ENCODE data around the gene SVEP1.
"Not testable (repeated sequence)": the region's sequence is repeated elsewhere in the genome, so short reads cannot be mapped to it uniquely, and the experiment has no call there.

DNA sequence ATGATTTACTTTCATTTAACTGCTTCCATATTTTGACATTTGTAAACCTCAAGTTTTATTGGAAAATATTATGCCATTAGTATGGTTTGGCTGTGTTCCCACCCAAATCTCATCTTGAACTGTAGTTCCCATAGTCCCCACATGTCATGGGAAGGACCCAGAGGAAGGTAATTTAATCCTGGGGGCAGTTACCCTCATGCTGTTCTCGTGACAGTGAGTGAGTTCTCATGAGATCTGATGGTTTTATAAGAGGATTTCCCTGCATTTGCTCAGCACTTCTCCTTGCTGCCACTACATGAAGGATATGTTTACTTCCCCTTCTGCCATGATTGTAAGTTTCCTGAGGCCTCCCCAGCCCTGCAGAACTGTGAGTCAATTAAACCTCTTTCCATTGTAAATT is 48.3 kb downstream of the SVEP1 start:
- TF ChIP-seq, protein P1, sequence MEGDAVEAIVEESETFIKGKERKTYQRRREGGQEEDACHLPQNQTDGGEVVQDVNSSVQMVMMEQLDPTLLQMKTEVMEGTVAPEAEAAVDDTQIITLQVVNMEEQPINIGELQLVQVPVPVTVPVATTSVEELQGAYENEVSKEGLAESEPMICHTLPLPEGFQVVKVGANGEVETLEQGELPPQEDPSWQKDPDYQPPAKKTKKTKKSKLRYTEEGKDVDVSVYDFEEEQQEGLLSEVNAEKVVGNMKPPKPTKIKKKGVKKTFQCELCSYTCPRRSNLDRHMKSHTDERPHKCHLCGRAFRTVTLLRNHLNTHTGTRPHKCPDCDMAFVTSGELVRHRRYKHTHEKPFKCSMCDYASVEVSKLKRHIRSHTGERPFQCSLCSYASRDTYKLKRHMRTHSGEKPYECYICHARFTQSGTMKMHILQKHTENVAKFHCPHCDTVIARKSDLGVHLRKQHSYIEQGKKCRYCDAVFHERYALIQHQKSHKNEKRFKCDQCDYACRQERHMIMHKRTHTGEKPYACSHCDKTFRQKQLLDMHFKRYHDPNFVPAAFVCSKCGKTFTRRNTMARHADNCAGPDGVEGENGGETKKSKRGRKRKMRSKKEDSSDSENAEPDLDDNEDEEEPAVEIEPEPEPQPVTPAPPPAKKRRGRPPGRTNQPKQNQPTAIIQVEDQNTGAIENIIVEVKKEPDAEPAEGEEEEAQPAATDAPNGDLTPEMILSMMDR (IDR thresholded peaks at IDR 0.05; ENCODE audit: low read depth, low read length, poor library complexity, severe bottlenecking): not testable (repeated sequence)
- not testable (repeated sequence) for TF ChIP-seq EZH2phosphoT487 (IDR thresholded peaks at IDR 0.05; ENCODE audit: borderline replicate concordance, low read length)

Measured in DOHH2 (cell line).